ENCODE results near the gene KRT75.

The KRT75 gene

DNA sequence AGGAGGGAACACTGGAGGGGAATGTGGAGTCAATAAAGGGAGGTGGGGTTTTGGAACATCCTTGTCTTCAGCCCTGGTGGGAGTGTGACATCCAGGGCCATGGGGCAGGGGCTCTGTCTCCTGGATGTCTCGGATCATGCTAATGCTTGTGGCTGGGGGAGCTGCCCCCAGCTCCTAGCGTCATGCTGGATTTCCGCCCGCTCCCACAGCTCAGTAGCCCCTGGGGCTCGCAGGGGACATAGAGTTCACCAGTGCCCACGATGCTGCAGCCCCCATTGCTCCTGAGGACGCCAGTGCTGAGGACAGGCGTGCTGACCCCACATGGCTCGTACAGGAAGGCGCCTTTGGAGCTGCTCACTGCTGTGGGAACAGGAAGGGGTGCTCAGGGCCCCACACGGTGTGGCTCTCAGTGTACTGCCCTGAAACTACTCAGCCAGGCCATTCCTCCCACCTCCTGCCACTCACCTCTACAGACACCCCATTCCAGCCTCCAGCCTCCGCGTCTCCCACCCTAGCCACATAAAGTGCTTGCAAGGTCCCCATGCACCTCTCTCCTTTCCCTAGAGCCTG lies 39.2 kb downstream of the KRT75 start:
- no peak for DNase-seq (ENCODE audit: low read depth in 3 of 3, low spot score in 1 of 3)

DNA sequence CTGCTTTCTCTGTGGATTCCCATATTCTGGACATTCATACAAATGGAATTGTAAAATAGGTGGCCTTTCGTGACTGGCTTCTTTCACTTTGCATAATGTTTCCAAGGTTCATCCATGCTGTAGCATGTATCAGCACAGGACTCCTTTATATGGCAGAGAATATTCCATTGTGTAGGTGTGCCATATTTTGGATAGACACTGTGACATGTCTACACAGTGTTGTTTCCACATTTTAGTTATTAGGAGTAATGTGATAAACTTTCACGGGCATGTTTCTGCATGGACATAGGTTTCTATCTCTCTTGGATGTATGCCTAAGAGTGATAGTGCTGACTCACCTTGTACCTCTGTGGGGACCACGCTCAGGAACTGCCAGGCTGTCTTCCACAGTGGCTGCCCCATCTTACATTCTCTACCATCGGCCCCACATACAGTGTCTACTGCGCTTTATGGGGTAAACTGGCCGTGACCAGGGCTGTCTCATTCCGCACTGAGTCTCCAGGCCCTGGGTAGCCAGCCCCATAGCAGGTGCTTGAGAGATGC lies 41.6 kb downstream of the KRT75 start:
- no peak for DNase-seq (ENCODE audit: low read depth in 3 of 3, low spot score in 1 of 3)

DNA sequence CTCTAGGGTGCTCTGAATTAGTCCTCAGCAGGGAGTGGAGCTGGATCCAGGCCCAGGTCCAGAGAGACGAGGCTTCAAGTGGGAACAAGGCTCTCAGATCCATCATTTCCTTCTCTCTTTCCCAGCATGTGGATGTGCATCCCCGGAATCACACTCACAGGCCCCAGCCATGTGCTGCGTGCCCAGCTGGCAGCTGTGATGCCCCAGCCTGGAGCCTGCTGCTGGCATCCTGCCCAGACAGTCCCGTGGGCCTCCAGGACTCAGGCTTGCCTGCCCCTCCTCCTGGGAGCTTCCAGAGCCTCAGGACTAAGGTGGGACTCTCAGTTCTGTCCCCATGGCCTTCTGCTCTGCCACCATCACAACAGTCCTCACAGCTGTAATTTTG lies 42.6 kb downstream of the KRT75 start:
- DNase-seq (ENCODE audit: low read depth in 3 of 3, low spot score in 1 of 3): no peak

DNA sequence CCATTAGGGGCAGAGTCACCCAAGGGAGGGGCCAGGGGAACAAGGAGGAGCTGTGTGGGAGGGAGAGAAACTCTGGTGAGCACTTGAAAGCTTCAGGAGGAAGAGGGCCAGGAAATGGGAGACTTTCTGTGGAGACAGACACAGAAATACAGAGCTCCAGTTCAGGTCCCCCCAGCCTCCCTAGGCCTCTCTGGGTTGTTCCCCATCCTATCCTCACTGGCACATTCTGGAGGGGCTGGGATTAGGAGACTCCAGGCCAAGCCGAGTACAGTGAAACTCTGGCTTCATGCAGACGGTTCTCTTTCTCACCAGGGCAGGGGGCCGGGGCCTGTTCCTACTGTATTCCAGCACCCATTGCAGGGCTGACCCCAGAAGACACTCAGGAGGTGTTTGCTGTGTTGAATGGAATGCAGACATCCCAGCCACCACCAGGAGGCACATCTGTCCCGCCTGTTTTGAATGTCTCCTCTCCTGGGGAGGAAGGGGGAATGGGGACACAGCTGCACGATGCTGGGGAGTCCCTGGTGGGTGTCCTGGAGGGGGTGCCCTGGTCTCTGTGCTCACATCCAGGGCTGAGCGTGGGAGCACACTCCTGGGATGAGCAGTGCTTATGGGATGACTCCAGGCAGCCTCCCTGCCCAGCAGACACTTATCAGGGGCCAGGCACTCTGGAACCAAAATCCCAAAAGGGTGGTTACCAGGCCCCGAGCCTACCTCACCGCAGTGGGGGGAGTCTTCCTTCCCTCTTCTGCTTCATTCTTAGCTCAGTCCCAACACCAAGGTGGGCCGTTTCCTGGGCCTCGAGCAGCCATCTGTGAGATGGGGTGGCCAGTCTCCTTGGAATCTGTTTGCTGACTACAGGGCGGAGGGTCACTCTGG lies 43.2 kb downstream of the KRT75 start:
- DNase-seq (ENCODE audit: low read depth in 3 of 3, low spot score in 1 of 3): no peak

DNA sequence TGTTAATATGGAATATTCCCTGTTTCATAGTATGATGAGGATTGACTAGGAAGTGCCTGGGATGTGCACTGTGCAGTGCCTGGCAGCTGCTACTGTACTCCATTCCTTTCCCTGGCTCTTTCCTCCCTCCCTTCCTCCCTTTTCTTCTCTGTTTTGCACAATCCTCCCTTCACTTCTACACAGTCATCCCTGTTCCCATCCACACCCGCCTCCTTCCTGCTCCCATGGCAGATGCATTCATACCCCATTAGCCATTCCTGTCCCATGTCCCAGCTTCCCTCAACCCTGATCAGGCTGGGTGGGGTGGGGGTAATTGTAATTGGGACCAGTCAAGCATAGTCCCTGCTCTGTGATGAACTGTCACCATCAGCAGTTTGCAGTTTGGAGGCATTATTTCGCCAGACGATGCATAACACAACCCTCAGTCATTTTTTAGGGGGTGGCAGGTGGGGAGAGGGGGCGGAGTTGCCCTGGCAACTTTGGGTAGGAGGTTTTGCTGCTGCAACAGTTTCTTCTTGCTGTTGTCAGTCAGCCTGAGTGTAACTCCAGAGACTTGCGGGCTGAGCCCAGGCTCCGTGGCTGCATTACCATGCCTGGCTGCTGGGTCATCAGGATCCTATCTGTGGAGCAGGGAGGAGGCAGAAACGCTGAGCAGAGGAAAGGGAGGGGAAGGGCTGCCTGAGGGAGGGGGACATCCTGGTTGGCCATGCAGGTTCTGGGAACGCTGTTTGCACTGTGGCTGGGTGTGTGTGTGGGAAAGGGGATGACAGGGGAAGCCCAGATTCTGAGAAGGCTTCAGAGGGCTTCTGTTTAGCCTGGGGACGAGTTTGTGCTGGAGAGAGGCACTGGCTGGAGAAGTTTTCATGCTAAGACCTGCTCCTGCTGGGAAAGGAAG lies 44.6 kb downstream of the KRT75 start:
- no peak for DNase-seq (ENCODE audit: low read depth in 3 of 3, low spot score in 1 of 3)

DNA sequence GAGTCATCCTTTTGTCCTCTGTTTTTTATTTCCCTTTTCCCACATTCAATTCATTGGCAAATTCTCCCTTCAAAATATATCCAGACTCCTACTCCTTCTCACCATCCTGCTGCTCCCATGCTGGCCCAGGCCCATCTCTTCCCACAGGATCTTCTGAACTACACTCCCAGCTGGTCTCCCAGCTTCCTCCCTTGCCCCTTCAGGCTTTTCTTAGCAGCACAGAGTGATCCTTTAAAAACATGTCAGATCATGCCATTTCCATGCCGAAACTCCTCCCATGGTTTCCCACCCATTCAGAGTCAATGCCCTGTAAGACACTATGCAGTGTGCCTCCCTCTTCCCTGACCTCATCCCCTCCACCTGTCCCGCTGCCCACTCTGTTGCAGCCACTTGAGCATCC lies 46.3 kb downstream of the KRT75 start:
- no peak for DNase-seq (ENCODE audit: low read depth in 3 of 3, low spot score in 1 of 3)

DNA sequence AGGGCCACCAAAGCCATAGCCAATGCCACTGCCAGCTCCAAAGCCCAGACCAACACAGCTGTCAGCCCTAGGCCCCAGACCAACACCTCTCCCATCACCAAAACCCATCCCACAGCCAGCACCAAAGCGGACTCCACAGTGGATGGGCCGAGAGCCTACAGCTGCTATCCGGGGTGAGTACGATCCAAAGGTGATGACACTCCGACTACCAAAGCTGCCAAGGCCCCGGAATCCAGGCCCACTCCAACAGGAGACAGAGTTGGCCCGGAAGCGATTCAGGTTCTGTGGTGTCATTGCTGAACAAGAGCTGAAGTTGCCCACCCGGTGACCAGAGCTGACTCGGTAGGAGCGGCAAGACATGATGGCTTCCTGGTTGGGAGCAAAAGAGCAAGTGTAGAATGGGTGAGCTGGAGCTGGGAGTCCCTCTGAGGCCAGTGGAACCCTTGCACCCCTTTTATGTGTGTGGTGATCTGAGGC lies 48.9 kb downstream of the KRT75 start, which contains the start of gene KRT84:
KRT84 (minus strand) TSS at position 427 of the 477 bp plus-strand sequence; CDS start at position 360, 67 bp downstream.
- DNase-seq (ENCODE audit: low read depth in 3 of 3, low spot score in 1 of 3): no peak

DNA sequence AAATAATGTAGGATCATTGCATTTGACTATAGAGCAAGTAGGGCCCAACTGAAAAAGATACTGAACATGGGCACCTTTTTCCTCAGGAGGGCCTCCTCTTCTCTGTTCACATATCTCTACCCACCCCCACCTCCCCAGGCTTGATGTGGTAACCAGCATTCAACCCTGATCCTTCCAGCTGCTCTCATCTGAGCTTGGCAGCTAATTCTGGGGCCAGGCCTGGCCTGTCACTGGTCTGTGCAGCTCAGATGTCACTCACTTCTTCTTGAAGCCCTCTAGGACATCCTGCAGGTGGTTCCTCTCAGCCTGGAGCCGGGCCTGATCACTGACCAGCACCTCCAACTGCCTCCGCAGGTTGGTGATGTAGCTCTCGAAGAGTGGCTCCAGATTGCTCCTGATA lies 50.8 kb downstream of the KRT75 start:
- no peak for DNase-seq (ENCODE audit: low read depth in 3 of 3, low spot score in 1 of 3)

DNA sequence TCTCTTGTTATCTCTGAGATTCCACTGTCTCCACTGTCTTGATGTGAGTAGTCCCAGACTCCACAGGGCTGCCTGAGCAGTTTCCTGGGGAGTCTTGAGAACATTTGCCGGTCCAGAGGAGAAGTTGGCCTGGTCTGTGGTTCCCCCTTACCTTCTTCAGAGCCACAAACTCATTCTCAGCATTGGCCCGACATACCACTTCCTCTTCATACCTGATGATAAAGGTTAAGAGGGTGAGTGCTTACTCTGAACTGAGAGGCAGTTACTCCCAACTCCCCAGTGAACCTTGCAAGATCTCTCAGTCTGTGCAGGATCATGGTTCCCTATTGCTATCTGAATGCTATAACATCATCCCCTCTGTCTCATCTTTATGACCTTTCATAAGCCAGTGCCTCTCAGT lies 51.3 kb downstream of the KRT75 start:
- no peak for DNase-seq (ENCODE audit: low read depth in 3 of 3, low spot score in 1 of 3)

DNA sequence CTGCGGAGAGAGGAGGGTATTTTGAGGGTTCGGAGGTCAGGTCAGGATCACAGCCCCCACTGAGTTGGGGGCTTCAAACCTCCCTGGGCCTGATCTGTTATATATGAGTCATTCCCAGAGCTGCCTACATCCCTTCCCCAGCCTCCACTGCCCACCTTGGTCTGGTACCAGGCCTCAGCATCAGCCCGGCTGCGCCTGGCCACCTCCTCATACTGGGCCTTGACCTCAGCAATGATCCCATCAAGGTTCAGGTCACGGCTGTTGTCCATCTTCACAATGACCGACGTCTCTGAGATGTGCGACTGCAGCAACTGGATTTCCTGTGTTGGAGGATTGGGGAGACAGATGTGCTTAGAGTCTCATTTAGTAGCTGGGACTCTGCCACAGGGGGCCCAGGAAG lies 53.0 kb downstream of the KRT75 start:
- no peak for DNase-seq (ENCODE audit: low read depth in 3 of 3, low spot score in 1 of 3)

DNA sequence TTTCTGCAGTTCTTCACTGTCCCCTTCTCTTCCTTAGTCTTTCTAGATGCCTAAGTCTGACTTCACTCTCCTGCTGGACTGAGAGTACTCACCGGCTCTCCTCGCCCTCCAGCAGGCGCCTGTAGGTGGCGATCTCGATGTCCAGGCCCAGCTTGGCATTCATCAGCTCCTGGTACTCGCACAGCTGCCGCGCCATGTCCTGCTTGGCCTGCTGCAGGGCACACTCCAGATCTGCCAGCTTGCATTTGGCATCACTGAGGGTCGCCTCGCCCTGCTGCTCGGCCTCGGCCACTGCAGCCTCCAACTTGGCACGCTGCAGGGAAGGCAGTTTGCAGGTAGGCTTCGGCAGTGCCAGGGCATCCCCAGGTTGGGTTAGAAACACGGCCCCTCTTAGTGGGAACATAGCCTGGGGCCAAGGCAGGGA lies 53.9 kb downstream of the KRT75 start:
- DNase-seq (ENCODE audit: low read depth in 3 of 3, low spot score in 1 of 3): no peak

DNA sequence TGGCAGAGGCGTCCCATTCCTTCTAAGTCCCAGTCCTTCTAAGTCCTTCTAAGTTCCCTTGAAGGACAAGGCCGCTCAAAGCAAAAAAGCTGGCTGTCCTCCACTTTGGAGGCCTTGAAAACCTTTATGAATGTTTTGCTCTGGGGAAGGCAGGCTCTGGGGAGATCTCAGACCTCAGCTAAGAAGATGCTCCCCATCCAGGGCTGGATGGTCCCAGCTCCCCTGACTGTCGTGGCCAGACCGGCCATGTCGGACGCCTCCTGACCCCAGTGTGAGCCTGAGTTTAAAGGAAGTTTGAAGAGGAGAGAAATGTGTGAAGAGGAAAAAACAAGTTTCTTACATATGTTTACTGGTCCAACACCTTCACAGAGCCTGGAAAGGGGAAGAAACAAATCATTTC lies 54.6 kb downstream of the KRT75 start:
- no peak for DNase-seq (ENCODE audit: low read depth in 3 of 3, low spot score in 1 of 3)

DNA sequence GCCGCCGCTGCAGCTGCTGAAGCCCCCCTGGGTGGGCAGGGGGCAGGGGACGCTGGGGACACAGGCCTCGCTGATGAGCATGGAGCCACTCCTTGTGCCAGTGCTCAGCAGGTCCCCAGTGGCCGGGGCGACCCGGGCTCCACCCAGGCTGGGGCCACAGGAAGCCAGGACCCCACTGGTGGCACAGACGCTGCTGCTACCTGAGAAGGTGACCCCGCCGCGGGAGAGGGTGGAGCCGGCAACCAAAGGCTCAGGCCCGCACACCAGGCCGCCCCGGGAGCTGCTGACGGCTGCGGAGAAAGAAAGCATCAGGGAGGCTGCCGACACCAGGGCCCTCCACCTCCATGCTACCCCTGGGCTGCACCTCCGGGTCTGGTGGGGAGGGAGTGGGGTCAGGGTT lies 56.1 kb downstream of the KRT75 start:
- DNase-seq (ENCODE audit: low read depth in 3 of 3, low spot score in 1 of 3): no peak

DNA sequence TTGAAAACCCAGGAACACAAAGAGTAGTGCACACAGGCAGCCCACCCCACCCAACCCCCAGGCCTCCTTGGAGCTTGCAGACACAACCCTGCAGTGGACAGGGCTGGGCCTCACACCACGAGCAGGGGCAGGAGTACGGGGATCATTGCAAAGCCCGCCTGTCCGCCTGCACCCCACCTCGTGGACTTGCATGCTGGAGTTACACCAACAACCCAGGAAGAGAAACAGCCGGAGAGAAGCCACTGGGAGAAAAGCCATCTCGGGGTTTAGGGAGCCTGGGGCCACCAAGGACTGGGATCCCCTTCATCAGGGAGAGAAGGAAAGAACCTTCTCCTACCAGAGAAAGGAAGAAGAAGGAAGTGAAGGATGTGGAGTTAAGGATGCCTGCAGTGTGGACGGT lies 56.9 kb downstream of the KRT75 start:
- DNase-seq (ENCODE audit: low read depth in 3 of 3, low spot score in 1 of 3): no peak
